Lower leg skin (tissue), 3 donors: ENCODE measurements around the gene KRT6A.

Source experiments
- CTCF ChIP-seq, 3 donors: fragments of 450-650 bp; IDR thresholded peaks; one replicate each; pipeline ENCODE4 v1.5.1; 2016; ENCODE audit warnings: antibody characterized with exemption in 3 of 3, mild to moderate bottlenecking in 3 of 3, moderate library complexity in 2 of 3
- POLR2A ChIP-seq, 2 donors: fragments of 450-650 bp; IDR thresholded peaks; one replicate each; pipeline ENCODE4 v1.6.1; 2016 to 2017; ENCODE audit warnings: antibody characterized with exemption in 2 of 2, mild to moderate bottlenecking in 1 of 2, moderate library complexity in 1 of 2

- TF ChIP-seq CTCF (IDR thresholded peaks at IDR 0.05) (no peak), POLR2A (IDR thresholded peaks at IDR 0.05) (no peak)
Measured at GRCh38 chr12:52494100-52494499, 1.0 kb upstream of the KRT6A start.
